AG09309 (cell line): ENCODE results near the gene CDKN1B.
"Not testable (repeated sequence)": the region's sequence is repeated elsewhere in the genome, so short reads cannot be mapped to it uniquely, and the experiment has no call there.

Experiments
- DNase-seq: peaks from one replicate; pipeline ENCODE4 v3.0.0-alpha.2; 2010; ENCODE audit warnings: low read depth
- H3K4me3 ChIP-seq: 2 replicates; pipeline ENCODE4 v1.5.1; 2011; ENCODE audit warnings: mild to moderate bottlenecking, low read depth, low read length, moderate library complexity; ENCODE audit not compliant: control insufficient read depth
- TF ChIP-seq, protein P1 (sequence below): IDR thresholded peaks from 2 replicates; pipeline ENCODE4 v1.5.1; 2011; ENCODE audit warnings: mild to moderate bottlenecking, low read depth, low read length, inconsistent platforms; ENCODE audit not compliant: insufficient read depth, control insufficient read depth; ENCODE audit errors: missing control alignments

The CDKN1B gene

DNA sequence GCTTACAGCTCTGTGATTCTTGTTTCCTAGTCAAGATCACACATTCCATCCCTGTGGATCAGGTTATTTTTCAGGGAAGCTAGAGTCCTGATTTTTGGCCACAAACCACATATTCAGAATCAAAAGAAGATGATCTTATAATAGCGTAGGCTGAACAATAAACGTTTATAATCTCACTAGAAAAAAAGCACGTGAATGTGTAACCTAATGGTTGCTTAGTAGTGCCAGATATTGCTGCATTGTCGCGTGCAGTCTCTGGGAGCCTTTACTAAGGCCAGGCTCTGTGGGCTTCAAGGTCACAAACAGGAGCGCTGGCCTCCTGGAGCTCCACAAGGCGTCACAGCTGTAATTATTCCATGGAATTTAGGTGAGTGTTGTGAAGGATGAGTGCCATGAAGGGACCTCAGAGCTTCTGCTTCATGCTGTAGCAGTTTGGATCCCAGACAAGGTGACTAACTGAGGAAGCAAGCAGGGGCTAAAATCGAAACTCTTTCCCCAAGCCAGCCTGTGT, 17.4 kb downstream of the CDKN1B start:
- TF ChIP-seq, protein P1, sequence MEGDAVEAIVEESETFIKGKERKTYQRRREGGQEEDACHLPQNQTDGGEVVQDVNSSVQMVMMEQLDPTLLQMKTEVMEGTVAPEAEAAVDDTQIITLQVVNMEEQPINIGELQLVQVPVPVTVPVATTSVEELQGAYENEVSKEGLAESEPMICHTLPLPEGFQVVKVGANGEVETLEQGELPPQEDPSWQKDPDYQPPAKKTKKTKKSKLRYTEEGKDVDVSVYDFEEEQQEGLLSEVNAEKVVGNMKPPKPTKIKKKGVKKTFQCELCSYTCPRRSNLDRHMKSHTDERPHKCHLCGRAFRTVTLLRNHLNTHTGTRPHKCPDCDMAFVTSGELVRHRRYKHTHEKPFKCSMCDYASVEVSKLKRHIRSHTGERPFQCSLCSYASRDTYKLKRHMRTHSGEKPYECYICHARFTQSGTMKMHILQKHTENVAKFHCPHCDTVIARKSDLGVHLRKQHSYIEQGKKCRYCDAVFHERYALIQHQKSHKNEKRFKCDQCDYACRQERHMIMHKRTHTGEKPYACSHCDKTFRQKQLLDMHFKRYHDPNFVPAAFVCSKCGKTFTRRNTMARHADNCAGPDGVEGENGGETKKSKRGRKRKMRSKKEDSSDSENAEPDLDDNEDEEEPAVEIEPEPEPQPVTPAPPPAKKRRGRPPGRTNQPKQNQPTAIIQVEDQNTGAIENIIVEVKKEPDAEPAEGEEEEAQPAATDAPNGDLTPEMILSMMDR: no peak
- no peak for DNase-seq
- peak overlapping the region; percentile 18 for H3K4me3 ChIP-seq

DNA sequence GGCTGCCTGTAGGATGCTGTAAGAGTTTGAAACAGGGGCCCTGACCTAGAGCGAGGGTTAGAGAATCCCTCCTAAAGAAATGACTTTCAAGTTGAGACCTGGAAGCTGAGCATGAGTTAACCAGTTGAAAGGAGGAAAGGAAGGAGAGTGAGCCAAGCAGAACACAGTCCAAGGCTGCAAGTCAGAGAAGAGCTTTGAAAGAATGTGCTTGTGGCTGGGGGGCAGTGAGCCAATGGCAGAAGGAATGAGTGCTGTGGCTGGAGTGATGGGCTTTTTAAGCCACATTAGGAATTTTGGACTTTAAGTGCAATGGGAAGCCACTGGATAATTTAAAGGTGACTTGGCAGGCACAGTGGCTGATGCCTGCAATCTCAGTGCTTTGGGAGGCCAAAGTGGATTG, 18.1 kb downstream of the CDKN1B start:
- DNase-seq: no peak

DNA sequence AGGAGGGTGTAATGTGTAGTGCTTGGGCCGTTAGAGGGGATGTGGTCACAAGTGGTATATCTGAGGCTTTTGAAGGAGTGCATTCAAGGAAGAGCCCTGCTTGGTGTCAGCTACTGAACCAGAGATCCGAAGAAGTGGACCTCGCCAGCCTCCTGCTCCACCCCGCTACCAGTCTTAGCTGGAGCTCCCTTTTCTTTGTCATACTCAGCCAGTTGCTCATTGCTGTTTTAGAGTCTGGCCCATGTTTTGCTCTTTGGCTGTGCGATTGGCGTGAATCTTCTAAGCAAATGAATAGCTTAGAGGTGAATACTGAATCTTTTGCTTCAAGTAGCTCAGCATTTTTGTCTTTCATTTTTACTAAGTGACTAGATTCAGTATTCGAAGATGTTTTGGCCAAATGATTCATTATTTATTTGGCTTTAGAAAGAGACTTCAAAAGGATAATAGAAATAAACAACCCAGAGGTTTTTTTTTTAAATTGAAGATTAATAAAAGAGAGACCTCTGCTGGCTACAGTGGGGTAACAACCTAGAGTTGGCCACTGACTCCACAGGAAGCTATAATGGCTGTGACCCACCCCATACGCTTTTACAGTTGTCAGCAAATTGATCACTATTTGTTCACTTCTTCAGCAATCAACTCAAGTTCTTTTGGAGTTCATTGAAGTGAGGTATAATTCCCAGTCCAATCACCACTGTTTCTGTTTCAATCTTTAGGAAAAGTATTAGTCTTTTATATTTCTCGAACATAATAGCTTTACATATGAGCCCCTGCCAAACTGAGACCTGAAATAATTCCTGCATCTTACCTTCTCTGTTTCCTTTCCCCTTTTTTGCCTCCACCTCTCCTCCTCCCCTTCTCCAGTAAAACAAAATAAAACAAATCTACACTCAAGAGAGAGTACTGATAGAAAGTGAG, 19.9 kb downstream of the CDKN1B start:
- TF ChIP-seq, protein P1: peak; percentile 52
- peak overlapping the region; percentile 28 for H3K4me3 ChIP-seq
- no peak for DNase-seq

More for the DNA sequence above, 18.1 kb downstream of the CDKN1B start:
- H3K4me3 ChIP-seq: peak overlapping the region; percentile 18
- TF ChIP-seq, protein P1: no peak

DNA sequence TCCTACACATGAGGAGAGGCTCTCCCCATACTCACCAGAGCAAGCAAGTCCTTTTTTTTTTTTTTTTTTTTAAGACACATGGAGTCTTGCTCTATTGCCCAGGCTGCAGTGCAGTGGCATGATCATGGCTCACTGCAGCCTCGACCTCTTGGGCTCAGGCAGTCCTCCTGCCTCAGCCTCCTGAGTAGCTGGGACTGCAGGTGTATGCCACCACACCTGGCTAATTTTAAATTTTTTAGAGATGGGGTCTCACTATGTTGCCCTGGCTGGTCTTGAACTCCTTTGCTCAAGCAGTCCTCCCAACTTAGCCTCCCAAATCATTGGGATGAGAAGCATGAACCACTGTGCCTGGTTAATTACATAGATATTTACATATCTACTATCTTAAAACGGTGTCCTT, 21.0 kb downstream of the CDKN1B start:
- DNase-seq, H3K4me3 ChIP-seq: not testable (repeated sequence)

DNA sequence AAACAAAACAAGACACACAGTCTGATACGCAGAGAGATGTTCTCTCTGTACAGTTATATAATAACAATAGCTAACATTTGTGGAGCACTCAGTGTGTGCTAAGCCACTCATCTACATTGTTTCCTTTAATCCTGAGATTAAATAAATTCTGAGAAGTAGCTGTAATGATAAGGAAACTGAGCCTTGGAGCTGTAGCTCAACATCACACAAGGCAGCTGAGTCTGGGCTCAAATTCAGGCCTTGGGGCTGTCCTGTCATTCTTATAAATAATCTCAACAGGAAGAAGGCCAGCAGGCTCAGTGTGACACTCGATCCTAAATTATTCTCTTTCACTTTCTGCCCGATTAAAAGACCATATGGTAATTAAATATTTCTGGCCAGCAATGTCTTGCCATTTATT, 24.5 kb downstream of the CDKN1B start:
- no peak for DNase-seq
- H3K4me3 ChIP-seq: no peak overlapping the region

DNA sequence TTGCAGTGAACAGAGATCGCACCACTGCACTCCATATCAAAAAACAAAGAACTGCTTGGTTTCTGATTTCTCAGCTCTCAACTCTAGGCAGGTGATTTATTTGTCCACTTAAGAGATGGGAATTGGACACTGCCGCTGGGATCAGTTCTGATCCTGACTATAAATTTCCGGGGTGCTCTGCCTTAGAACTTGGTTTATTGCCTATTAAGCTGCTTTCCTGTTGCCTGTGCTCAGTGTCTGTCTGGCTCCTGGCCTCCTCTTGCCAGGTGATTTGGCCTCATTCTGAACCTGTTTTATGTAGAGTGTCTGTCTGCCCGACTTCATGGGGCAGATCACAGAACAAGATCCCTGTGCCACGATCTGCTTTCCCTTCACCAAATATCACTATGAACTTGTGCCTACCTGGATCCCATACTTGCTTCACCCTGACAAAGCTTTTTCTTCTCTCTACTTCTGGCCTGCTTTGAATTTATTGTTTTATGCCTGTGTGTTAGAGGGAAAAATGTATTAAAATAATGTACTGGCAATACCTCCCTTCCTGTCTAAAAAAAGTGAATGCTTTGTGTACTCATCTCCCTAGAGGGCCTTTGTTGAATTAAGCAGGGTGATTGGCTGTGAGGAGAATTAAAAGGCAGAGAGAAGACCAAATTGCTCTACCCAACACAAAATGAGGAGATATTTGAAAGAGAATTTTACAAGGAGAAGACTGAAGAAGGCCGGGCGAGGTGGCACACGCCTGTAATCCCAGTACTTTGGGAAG, 27.6 kb downstream of the CDKN1B start:
- TF ChIP-seq, protein P1: no peak
- DNase-seq: no peak
- H3K4me3 ChIP-seq: no peak overlapping the region

More for the DNA sequence above, 24.5 kb downstream of the CDKN1B start:
- TF ChIP-seq, protein P1: no peak

DNA sequence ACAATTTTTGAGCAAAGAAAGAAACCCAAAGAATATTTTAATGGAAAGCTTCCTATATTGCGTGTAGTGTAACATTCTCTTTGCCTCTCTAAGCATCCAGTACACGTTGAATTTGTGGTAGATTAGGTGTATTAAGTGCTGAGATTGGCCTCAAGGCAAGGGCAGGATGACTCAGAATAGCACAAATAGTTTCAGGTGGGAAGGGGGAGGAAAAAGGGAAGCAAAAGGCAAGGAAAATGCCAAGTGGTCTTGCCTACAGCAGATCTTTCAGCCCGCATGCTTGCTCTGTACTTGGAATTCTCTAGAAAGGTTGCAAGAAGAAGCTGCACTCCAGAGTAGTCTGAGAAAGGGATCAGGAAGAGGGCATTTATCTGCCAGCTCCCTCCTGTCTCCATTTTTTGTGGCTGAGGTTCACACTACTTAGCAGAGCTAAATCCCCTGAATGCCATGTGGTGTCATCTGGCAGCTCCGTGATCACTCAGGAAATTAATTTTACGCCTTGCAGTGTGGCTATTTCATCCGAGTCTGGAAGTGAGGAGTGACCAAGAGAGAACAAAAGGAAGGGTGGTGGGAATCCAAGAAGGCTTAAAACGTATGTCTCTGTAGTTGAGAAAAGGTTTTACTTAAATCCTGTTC, 28.5 kb downstream of the CDKN1B start:
- no peak overlapping the region for H3K4me3 ChIP-seq
- DNase-seq: no peak
- TF ChIP-seq, protein P1: no peak
